BLaER1 treated with 17β-estradiol and CSF1 and Interleukin-3, amounts not matched to agents 10 nM and 100 nM (cell line): Measurements from ENCODE around the gene ERGIC2.
"Not testable (repeated sequence)": the region's sequence is repeated elsewhere in the genome, so short reads cannot be mapped to it uniquely, and the experiment has no call there.

Experiments used
- H3K27ac ChIP-seq, 11 experiments: shearing (Covaris generic); formaldehyde crosslinking; 2 replicates each; pipeline ENCODE4 v1.8.1; 2022
- H3K27me3 ChIP-seq, 11 experiments: shearing (Covaris generic); formaldehyde crosslinking; 2 replicates each; pipeline ENCODE4 v1.8.1; 2022
- H3K36me3 ChIP-seq, 11 experiments: shearing (Covaris generic); formaldehyde crosslinking; 2 replicates each; pipeline ENCODE4 v1.8.1; 2022
- H3K4me1 ChIP-seq, 10 experiments: shearing (Covaris generic); formaldehyde crosslinking; 2 replicates each; pipeline ENCODE4 v1.8.1; 2022
- H3K4me2 ChIP-seq, 11 experiments: shearing (Covaris generic); formaldehyde crosslinking; 2 replicates each; pipeline ENCODE4 v1.8.1; 2022
- H3K4me3 ChIP-seq, 10 experiments: shearing (Covaris generic); formaldehyde crosslinking; 2 replicates each; pipeline ENCODE4 v1.8.1; 2022
- H3K9ac ChIP-seq, 11 experiments: shearing (Covaris generic); formaldehyde crosslinking; 2 replicates each; pipeline ENCODE4 v1.8.1; 2022
- H3K9me3 ChIP-seq, 11 experiments: shearing (Covaris generic); formaldehyde crosslinking; replicated peaks in 1 of 11; 2 replicates each; pipeline ENCODE4 v1.8.1; 2022
- H4K20me1 ChIP-seq, 11 experiments: shearing (Covaris generic); formaldehyde crosslinking; 2 replicates each; pipeline ENCODE4 v1.8.1; 2022
- Cebpa-rat ChIP-seq, 11 experiments: shearing (Covaris generic); IDR thresholded peaks; 2 replicates each; pipeline ENCODE4 v1.8.1; 2022

The ERGIC2 gene

GRCh38 chr12:29415111-29415510, 34.1 kb upstream of the ERGIC2 start:
- no peaks in the 10 kb centered on the region for H3K4me1 ChIP-seq
- no peak overlapping the region for H3K4me3 ChIP-seq
- H4K20me1 ChIP-seq: no peaks in the 10 kb centered on the region
- H3K9ac ChIP-seq: no peak overlapping the region
- no peak overlapping the region for H3K27ac ChIP-seq
- H3K36me3 ChIP-seq: no peaks in the 10 kb centered on the region
- H3K4me2 ChIP-seq: no peak overlapping the region
- H3K9me3 ChIP-seq: no peaks in the 10 kb centered on the region
- TF ChIP-seq Cebpa-rat (IDR thresholded peaks at IDR 0.05): no peak
- H3K27me3 ChIP-seq: no peaks in the 10 kb centered on the region

GRCh38 chr12:29414368-29414767, 33.4 kb upstream of the ERGIC2 start:
- Histone ChIP-seq H3K4me1 (no peaks in the 10 kb centered on the region), H3K9me3 (no peaks in the 10 kb centered on the region), H3K9ac (no peak overlapping the region), H4K20me1 (no peaks in the 10 kb centered on the region), H3K4me2 (no peak overlapping the region), H3K27me3 (no peaks in the 10 kb centered on the region), H3K4me3 (no peak overlapping the region), H3K36me3 (no peaks in the 10 kb centered on the region), H3K27ac (no peak overlapping the region)
- TF ChIP-seq Cebpa-rat (IDR thresholded peaks at IDR 0.05): no peak

- H4K20me1 ChIP-seq: no peaks in the 10 kb centered on the region
- no peak overlapping the region for H3K4me3 ChIP-seq
- H3K4me1 ChIP-seq: no peaks in the 10 kb centered on the region
- TF ChIP-seq Cebpa-rat (IDR thresholded peaks at IDR 0.05): no peak
- H3K27ac ChIP-seq: no peak overlapping the region
- H3K27me3 ChIP-seq: no peaks in the 10 kb centered on the region
- H3K9me3 ChIP-seq: no peaks in the 10 kb centered on the region
- H3K36me3 ChIP-seq: no peaks in the 10 kb centered on the region
- no peak overlapping the region for H3K4me2 ChIP-seq
- H3K9ac ChIP-seq: no peak overlapping the region
Measured at GRCh38 chr12:29405561-29405960, 24.6 kb upstream of the ERGIC2 start.

GRCh38 chr12:29403991-29404390, 23.0 kb upstream of the ERGIC2 start:
- no peaks in the 10 kb centered on the region for H4K20me1 ChIP-seq
- TF ChIP-seq Cebpa-rat (IDR thresholded peaks at IDR 0.05): no peak
- H3K27ac ChIP-seq: no peak overlapping the region

GRCh38 chr12:29402437-29402836, 21.5 kb upstream of the ERGIC2 start:
- no peaks in the 10 kb centered on the region for H3K27me3 ChIP-seq
- H3K9me3 ChIP-seq: no peaks in the 10 kb centered on the region
- H3K36me3 ChIP-seq: no peaks in the 10 kb centered on the region
- H3K4me1 ChIP-seq: no peaks in the 10 kb centered on the region
- TF ChIP-seq Cebpa-rat (IDR thresholded peaks at IDR 0.05): no peak
- H3K9ac ChIP-seq: no peak overlapping the region
- H3K4me3 ChIP-seq: no peak overlapping the region
- no peak overlapping the region for H3K27ac ChIP-seq
- no peak overlapping the region for H3K4me2 ChIP-seq
- no peaks in the 10 kb centered on the region for H4K20me1 ChIP-seq

More at GRCh38 chr12:29403991-29404390, 23.0 kb upstream of the ERGIC2 start:
- Histone ChIP-seq H3K9me3 (no peaks in the 10 kb centered on the region), H3K4me3 (no peak overlapping the region), H3K27me3 (no peaks in the 10 kb centered on the region), H3K4me2 (no peak overlapping the region), H3K36me3 (no peaks in the 10 kb centered on the region), H3K9ac (no peak overlapping the region), H3K4me1 (no peaks in the 10 kb centered on the region)

- no peak overlapping the region for H3K27ac ChIP-seq
- H3K4me2 ChIP-seq: no peak overlapping the region
- H3K36me3 ChIP-seq: no peaks in the 10 kb centered on the region
- no peak overlapping the region for H3K4me3 ChIP-seq
- no peak overlapping the region for H3K9ac ChIP-seq
- H3K9me3 ChIP-seq: no peaks in the 10 kb centered on the region
- H4K20me1 ChIP-seq: no peaks in the 10 kb centered on the region
- H3K4me1 ChIP-seq: peaks cover 0 to 4% (median 0%) of the 10 kb centered on the region in 10 experiments; a peak in 1 of 20 replicates
- no peaks in the 10 kb centered on the region for H3K27me3 ChIP-seq
- TF ChIP-seq Cebpa-rat (IDR thresholded peaks at IDR 0.05): no peak
Measured at GRCh38 chr12:29398495-29398894, 17.5 kb upstream of the ERGIC2 start.

- H3K27me3 ChIP-seq: no peaks in the 10 kb centered on the region
Measured at GRCh38 chr12:29396774-29397173, 15.8 kb upstream of the ERGIC2 start.

GRCh38 chr12:29395356-29395755, 14.4 kb upstream of the ERGIC2 start:
- no peaks in the 10 kb centered on the region for H3K27me3 ChIP-seq
- H3K4me2 ChIP-seq: no peak overlapping the region
- peaks cover 0 to 4% (median 0%) of the 10 kb centered on the region in 10 experiments; a peak in 3 of 20 replicates for H3K4me1 ChIP-seq
- no peak for TF ChIP-seq Cebpa-rat (IDR thresholded peaks at IDR 0.05)
- no peaks in the 10 kb centered on the region for H3K36me3 ChIP-seq
- H4K20me1 ChIP-seq: no peaks in the 10 kb centered on the region
- no peak overlapping the region for H3K9ac ChIP-seq
- H3K9me3 ChIP-seq: no peaks in the 10 kb centered on the region
- no peak overlapping the region for H3K27ac ChIP-seq
- no peak overlapping the region for H3K4me3 ChIP-seq

More at GRCh38 chr12:29396774-29397173, 15.8 kb upstream of the ERGIC2 start:
- Histone ChIP-seq H3K4me3 (no peak overlapping the region), H4K20me1 (no peaks in the 10 kb centered on the region), H3K9ac (no peak overlapping the region), H3K36me3 (no peaks in the 10 kb centered on the region), H3K27ac (no peak overlapping the region), H3K4me1 (peaks cover 0 to 4% (median 0%) of the 10 kb centered on the region in 10 experiments; a peak in 1 of 20 replicates), H3K4me2 (no peak overlapping the region), H3K9me3 (no peaks in the 10 kb centered on the region)
- TF ChIP-seq Cebpa-rat (IDR thresholded peaks at IDR 0.05): no peak

GRCh38 chr12:29390419-29390818, 9.4 kb upstream of the ERGIC2 start:
- H3K4me1 ChIP-seq, H3K9ac ChIP-seq: not testable (repeated sequence)
- peak overlapping the region in 1 of 11 experiments; percentile 32; a peak in 1 of 22 replicates for H3K27ac ChIP-seq

GRCh38 chr12:29389295-29389919, 8.4 kb upstream of the ERGIC2 start:
- no peaks in the 10 kb centered on the region for H3K36me3 ChIP-seq
- peaks cover 0 to 8% (median 6%) of the 10 kb centered on the region in 11 experiments; a peak in 10 of 22 replicates for H3K9me3 ChIP-seq
- TF ChIP-seq Cebpa-rat (IDR thresholded peaks at IDR 0.05): no peak
- no peaks in the 10 kb centered on the region for H4K20me1 ChIP-seq
- no peaks in the 10 kb centered on the region for H3K27me3 ChIP-seq
- no peak overlapping the region for H3K4me2 ChIP-seq
- peaks cover 0 to 6% (median 0%) of the 10 kb centered on the region in 10 experiments; a peak in 2 of 20 replicates for H3K4me1 ChIP-seq
- no peak overlapping the region for H3K9ac ChIP-seq
- no peak overlapping the region for H3K4me3 ChIP-seq
- H3K27ac ChIP-seq: peak overlapping the region in 2 of 11 experiments; percentile 13 to 32; a peak in 3 of 22 replicates

More at GRCh38 chr12:29390419-29390818, 9.4 kb upstream of the ERGIC2 start:
- H3K4me2 ChIP-seq, H3K9me3 ChIP-seq, H4K20me1 ChIP-seq, H3K4me3 ChIP-seq, H3K27me3 ChIP-seq, H3K36me3 ChIP-seq: not testable (repeated sequence)

GRCh38 chr12:29386084-29386680, 5.2 kb upstream of the ERGIC2 start:
- not testable (repeated sequence) for H3K36me3 ChIP-seq

GRCh38 chr12:29385194-29385593, 4.2 kb upstream of the ERGIC2 start:
- H3K9me3 ChIP-seq, H3K4me2 ChIP-seq, H3K36me3 ChIP-seq, H3K4me3 ChIP-seq, H3K4me1 ChIP-seq, H3K27me3 ChIP-seq, H4K20me1 ChIP-seq, H3K27ac ChIP-seq, H3K9ac ChIP-seq: not testable (repeated sequence)

More at GRCh38 chr12:29386084-29386680, 5.2 kb upstream of the ERGIC2 start:
- H3K4me3 ChIP-seq, H3K4me1 ChIP-seq, H3K4me2 ChIP-seq, H4K20me1 ChIP-seq, H3K9me3 ChIP-seq, H3K27ac ChIP-seq, H3K27me3 ChIP-seq, H3K9ac ChIP-seq: not testable (repeated sequence)
